Ovary (tissue), 3 donors: ENCODE measurements around the gene TMTC1.

Source experiments
- CTCF ChIP-seq, 3 donors: fragments of 450-650 bp in 2 of 3; fragments of 200-600 bp in 1 of 3; IDR thresholded peaks; one replicate each; pipeline versions ENCODE4 v1.5.1 to v1.8.0; 2016 to 2022; ENCODE audit warnings: antibody characterized with exemption in 3 of 3, mild to moderate bottlenecking in 1 of 3
- POLR2A ChIP-seq: fragments of 450-650 bp; IDR thresholded peaks from one replicate; pipeline ENCODE4 v1.6.1; 2017; ENCODE audit warnings: antibody characterized with exemption, mild to moderate bottlenecking, moderate library complexity
- donor health status: DM: no; HTN: no; CAD: no.

DNA sequence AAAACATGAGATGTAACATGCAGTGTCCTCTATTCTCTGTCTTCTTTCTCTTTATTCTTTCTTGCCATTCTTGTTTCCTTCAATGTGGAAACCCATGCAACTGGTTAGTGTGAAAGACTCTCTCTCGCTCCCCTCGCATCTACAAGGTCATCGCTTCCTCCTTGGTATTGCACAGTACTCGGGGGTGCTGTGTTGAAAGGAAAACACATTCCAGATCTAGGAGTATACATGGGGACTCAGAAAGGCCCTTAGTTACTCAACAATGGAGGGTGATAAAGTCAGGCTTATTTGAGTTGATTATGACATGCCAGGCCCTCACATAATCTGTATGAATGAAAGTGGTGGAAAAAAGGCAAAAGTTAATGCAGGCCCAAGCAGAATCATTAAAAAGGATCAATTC lies 210.8 kb downstream of the TMTC1 start:
- TF ChIP-seq CTCF (IDR thresholded peaks at IDR 0.05) = no peak
- TF ChIP-seq POLR2A = no peak
